LNCaP clone FGC (cell line): ENCODE measurements around the gene DOCK2.

Experiments used
- DNase-seq: peaks from one replicate; pipeline ENCODE4 v3.0.0-alpha.2; 2011; ENCODE audit warnings: low read depth
- H3K4me3 ChIP-seq: 2 replicates; pipeline ENCODE4 v1.5.1; 2011; ENCODE audit warnings: mild to moderate bottlenecking, low read depth, low read length, control low read depth
- CTCF ChIP-seq: IDR thresholded peaks from 2 replicates; pipeline ENCODE4 v1.5.1; 2012; ENCODE audit warnings: mild to moderate bottlenecking; ENCODE audit not compliant: control insufficient read depth, insufficient read depth; ENCODE audit errors: extremely low read depth

The DOCK2 gene

GRCh38 chr5:169906745-169907649 is 269.9 kb downstream of the DOCK2 start:
- TF ChIP-seq CTCF = no peak
- H3K4me3 ChIP-seq = no peak overlapping the region
- DNase-seq = no peak

- DNase-seq = no peak
- no peak overlapping the region for H3K4me3 ChIP-seq
- no peak for TF ChIP-seq CTCF
Measured at GRCh38 chr5:169908864-169909263, 271.8 kb downstream of the DOCK2 start.

GRCh38 chr5:169909945-169910344 is 272.9 kb downstream of the DOCK2 start:
- no peak for TF ChIP-seq CTCF
- DNase-seq = no peak
- no peak overlapping the region for H3K4me3 ChIP-seq

- no peak overlapping the region for H3K4me3 ChIP-seq
- no peak for TF ChIP-seq CTCF
- no peak for DNase-seq
Measured at GRCh38 chr5:169910393-169910792, 273.3 kb downstream of the DOCK2 start.

GRCh38 chr5:169911448-169912212 is 274.6 kb downstream of the DOCK2 start:
- H3K4me3 ChIP-seq = no peak overlapping the region
- TF ChIP-seq CTCF = peak; percentile 37
- DNase-seq = no peak

- H3K4me3 ChIP-seq = no peak overlapping the region
- TF ChIP-seq CTCF = no peak
- no peak for DNase-seq
Measured at GRCh38 chr5:169913479-169913878, 276.4 kb downstream of the DOCK2 start.
